Measurements from ENCODE around the gene GRM8.

The GRM8 gene

DNA sequence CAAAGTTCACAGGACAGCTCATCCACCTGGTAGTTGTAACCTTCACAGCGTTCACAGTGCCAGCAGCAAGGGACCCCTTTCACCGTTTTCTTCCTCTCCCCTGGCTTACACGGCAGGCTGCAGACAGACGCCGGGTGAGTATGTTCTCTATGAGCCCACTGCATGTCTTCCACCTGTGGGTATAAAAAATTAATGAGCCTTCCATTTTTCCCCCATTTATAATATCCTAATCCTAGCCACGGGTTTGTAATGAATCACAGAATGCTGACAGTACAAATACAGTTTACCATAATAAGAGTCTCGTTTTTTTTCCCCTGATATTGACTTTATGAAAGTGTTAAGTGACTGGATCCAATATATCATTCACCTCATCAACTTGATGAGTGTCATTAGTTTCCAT, 719.0 kb downstream of the GRM8 start:
- TF ChIP-seq, protein P1, sequence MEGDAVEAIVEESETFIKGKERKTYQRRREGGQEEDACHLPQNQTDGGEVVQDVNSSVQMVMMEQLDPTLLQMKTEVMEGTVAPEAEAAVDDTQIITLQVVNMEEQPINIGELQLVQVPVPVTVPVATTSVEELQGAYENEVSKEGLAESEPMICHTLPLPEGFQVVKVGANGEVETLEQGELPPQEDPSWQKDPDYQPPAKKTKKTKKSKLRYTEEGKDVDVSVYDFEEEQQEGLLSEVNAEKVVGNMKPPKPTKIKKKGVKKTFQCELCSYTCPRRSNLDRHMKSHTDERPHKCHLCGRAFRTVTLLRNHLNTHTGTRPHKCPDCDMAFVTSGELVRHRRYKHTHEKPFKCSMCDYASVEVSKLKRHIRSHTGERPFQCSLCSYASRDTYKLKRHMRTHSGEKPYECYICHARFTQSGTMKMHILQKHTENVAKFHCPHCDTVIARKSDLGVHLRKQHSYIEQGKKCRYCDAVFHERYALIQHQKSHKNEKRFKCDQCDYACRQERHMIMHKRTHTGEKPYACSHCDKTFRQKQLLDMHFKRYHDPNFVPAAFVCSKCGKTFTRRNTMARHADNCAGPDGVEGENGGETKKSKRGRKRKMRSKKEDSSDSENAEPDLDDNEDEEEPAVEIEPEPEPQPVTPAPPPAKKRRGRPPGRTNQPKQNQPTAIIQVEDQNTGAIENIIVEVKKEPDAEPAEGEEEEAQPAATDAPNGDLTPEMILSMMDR (IDR thresholded peaks at IDR 0.05; ENCODE audit: borderline replicate concordance, control extremely low read depth, extremely low read depth, insufficient read depth, missing control alignments), result no peak
- DNase-seq (ENCODE audit: low spot score), result no peak
- in situ Hi-C loops (cut with MboI; ENCODE audit: low sequenced_read_pairs, unreplicated experiment), result no loop called here

DNA sequence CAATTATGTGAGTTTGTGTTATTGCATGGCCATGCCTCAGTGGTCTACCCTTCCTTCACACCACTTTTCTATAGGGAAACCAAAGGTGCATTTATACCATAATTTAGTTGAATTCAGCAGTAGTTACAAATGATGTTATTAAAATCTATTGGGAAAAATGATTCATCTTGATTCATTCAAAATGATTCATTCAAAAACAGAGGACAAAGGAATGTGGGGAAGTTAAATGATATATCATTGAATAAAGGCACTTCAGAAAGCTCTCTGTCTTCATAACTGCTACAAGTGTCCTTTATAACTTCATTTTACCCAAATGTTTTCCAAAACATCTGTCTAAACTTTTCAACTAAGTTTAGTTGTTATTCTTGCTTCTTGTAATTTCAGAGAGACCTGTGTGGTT, 722.9 kb downstream of the GRM8 start:
- DNase-seq (ENCODE audit: low spot score), result no peak
- TF ChIP-seq, protein P1 (IDR thresholded peaks at IDR 0.05; ENCODE audit: borderline replicate concordance, control extremely low read depth, extremely low read depth, insufficient read depth, missing control alignments), result no peak
- in situ Hi-C loops (cut with MboI; ENCODE audit: low sequenced_read_pairs, unreplicated experiment), result no loop called here

DNA sequence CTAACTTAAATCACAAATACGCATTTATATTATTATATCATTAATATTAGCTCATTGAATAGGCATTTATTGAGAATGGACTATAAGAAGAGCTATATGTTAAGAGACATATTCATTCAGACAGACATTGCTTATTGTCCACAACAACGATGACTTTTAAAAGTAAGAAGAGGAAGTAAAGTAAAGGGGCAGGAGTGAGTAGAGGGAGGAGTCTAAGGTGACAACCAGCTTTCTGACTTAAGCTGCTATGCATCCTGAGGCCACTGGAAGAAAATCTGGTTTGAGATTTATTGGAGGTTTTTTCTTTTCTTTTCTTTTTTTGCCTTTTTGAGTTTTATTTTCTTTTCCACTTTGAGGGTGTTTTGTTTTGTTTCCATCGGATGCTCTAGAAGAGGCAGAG, 723.5 kb downstream of the GRM8 start:
- TF ChIP-seq, protein P1 (IDR thresholded peaks at IDR 0.05; ENCODE audit: borderline replicate concordance, control extremely low read depth, extremely low read depth, insufficient read depth, missing control alignments), result no peak
- DNase-seq (ENCODE audit: low spot score), result no peak
- in situ Hi-C loops (cut with MboI; ENCODE audit: low sequenced_read_pairs, unreplicated experiment), result no loop called here

DNA sequence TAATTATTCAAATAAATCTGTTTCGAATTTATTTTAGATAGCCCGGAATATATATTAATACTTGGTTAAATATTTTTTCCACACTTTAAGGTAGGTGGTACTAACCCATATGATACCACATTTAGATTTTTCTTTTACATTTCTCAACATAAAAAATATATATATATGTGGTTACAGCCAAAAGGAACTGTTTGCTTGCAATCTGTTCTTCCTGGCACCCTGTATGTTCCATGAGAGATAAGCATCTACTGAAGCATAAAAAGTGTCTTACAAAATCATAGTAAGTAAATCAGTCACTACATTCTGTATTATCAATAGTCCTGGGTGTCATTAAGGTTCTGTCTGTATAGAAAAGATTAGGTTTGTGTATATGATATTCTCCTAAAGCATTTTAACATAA, 726.8 kb downstream of the GRM8 start:
- in situ Hi-C loops (cut with MboI; ENCODE audit: low sequenced_read_pairs, unreplicated experiment), result no loop called here
- TF ChIP-seq, protein P1 (IDR thresholded peaks at IDR 0.05; ENCODE audit: borderline replicate concordance, control extremely low read depth, extremely low read depth, insufficient read depth, missing control alignments), result no peak
- DNase-seq (ENCODE audit: low spot score), result no peak

DNA sequence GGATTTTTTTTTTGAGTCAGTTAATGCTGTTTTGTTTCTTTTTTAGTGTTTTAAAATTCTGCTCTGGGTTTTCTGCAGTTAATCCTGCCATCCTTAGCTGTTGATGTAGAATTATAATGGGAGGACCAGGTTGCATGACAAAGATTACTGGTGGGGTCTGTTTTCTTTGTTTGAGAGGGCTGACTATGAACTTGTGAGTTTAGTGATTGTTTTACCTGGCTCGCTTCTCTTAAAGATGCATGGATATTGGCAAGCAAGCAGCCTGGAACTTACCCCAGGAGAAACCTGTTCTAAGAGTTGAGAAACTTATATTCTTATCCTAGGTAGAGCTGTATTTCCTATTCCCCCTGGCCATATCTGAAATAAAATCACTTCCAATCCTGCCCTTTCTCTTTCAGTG, 727.8 kb downstream of the GRM8 start:
- in situ Hi-C loops (cut with MboI; ENCODE audit: low sequenced_read_pairs, unreplicated experiment), result no loop called here
- TF ChIP-seq, protein P1 (IDR thresholded peaks at IDR 0.05; ENCODE audit: borderline replicate concordance, control extremely low read depth, extremely low read depth, insufficient read depth, missing control alignments), result no peak
- no peak for DNase-seq (ENCODE audit: low spot score)

DNA sequence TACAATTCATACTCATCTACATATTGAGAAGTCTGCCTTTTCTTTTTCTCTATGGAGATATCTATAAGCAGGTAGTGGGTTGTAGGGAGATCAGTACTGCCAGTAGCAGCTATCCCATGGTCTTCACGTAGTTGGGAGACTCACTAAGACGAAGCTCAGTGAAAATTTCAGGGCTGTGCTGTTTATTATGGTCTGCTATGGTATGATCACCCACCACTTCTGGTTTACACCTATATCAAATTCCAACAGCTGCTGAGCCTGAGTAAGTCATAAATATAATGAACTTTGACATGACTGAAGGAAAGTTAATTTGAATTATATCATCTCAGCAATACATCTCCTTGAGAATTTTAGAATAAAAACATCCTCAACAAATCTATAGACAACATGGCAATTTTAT, 741.7 kb downstream of the GRM8 start:
- TF ChIP-seq, protein P1 (IDR thresholded peaks at IDR 0.05; ENCODE audit: borderline replicate concordance, control extremely low read depth, extremely low read depth, insufficient read depth, missing control alignments), result no peak
- no peak for DNase-seq (ENCODE audit: low spot score)
- in situ Hi-C loops (cut with MboI; ENCODE audit: low sequenced_read_pairs, unreplicated experiment), result no loop called here

DNA sequence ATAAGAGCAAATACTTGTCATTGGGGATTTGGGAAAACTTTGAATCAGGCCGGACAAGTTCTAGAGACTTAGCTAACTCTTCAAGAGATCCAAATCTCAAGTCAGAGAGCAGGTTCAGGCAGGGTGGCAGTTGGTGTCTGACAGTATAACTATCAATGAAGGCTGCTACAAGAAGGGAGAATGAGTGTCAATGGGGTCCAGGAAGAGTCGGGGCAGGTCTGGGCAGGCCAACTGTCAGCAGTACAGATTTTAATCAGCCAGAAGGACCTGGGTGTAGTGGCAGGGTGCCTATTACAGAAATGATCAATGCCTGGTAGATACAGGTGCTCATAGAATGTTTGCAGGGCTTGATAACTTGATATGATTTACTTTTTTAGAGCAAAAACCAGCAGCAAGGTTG, 751.1 kb downstream of the GRM8 start:
- in situ Hi-C loops (cut with MboI; ENCODE audit: low sequenced_read_pairs, unreplicated experiment), result no loop called here
- DNase-seq (ENCODE audit: low spot score), result no peak
- TF ChIP-seq, protein P1 (IDR thresholded peaks at IDR 0.05; ENCODE audit: borderline replicate concordance, control extremely low read depth, extremely low read depth, insufficient read depth, missing control alignments), result no peak

Data from GM13976 (cell line).